DOHH2 (cell line): ENCODE measurements around the gene TIMM50.

Experiments used
- H3F3A ChIP-seq: fragments of 200-600 bp; sonication (generic), shearing (Covaris generic); 2 replicates; pipeline ENCODE4 v1.6.0; 2016; ENCODE audit warnings: antibody characterized with exemption, mild to moderate bottlenecking; ENCODE audit not compliant: control insufficient read depth, insufficient read depth
- H3K27ac ChIP-seq: fragments of 200-600 bp; sonication (generic); 2 replicates; pipeline ENCODE4 v1.5.1; 2014; ENCODE audit warnings: low read depth, mild to moderate bottlenecking, low read length, moderate library complexity
- H3K27me3 ChIP-seq: fragments of 200-600 bp; sonication (generic); 2 replicates; pipeline ENCODE4 v1.6.1; 2014; ENCODE audit warnings: mild to moderate bottlenecking, low read length, mixed read lengths; ENCODE audit not compliant: control insufficient read depth
- H3K36me3 ChIP-seq: fragments of 200-600 bp; sonication (generic); 2 replicates; pipeline ENCODE4 v1.6.1; 2014; ENCODE audit warnings: mild to moderate bottlenecking, low read length, moderate library complexity, mixed read lengths; ENCODE audit not compliant: control insufficient read depth
- H3K4me1 ChIP-seq: fragments of 200-600 bp; sonication (generic); 2 replicates; pipeline ENCODE4 v1.6.1; 2014; ENCODE audit warnings: mild to moderate bottlenecking, low read length, mixed read lengths; ENCODE audit not compliant: control insufficient read depth
- H3K4me2 ChIP-seq: fragments of 200-600 bp; sonication (generic); 2 replicates; pipeline ENCODE4 v1.6.0; 2014; ENCODE audit warnings: mild to moderate bottlenecking, low read length, moderate library complexity
- H3K4me3 ChIP-seq: fragments of 200-600 bp; sonication (generic); 2 replicates; pipeline ENCODE4 v1.5.1; 2014; ENCODE audit warnings: mild to moderate bottlenecking, low read length, mixed read lengths
- H3K79me2 ChIP-seq: fragments of 200-600 bp; sonication (generic); 2 replicates; pipeline ENCODE4 v1.6.1; 2014; ENCODE audit warnings: mild to moderate bottlenecking, low read length, mixed read lengths; ENCODE audit not compliant: control insufficient read depth
- H3K9me2 ChIP-seq: fragments of 200-600 bp; sonication (generic); replicated peaks from 2 replicates; pipeline ENCODE4 v1.6.1; 2014; ENCODE audit warnings: mild to moderate bottlenecking, low read length, mixed read lengths; ENCODE audit not compliant: control insufficient read depth
- H3K9me3 ChIP-seq: fragments of 200-600 bp; sonication (generic); 2 replicates; pipeline ENCODE4 v1.6.1; 2014; ENCODE audit warnings: antibody characterized with exemption, low read length, mixed read lengths; ENCODE audit not compliant: control insufficient read depth, insufficient read depth
- H4K20me1 ChIP-seq: fragments of 200-600 bp; sonication (generic); 2 replicates; pipeline ENCODE4 v1.6.0; 2014; ENCODE audit warnings: low read depth, mild to moderate bottlenecking, antibody characterized with exemption, low read length, moderate library complexity; ENCODE audit not compliant: control insufficient read depth, insufficient read depth
- CTCF ChIP-seq: fragments of 200-600 bp; sonication (generic); IDR thresholded peaks from one replicate; pipeline ENCODE4 v1.5.1; 2014; ENCODE audit warnings: antibody characterized with exemption, mild to moderate bottlenecking, low read depth, low read length; ENCODE audit not compliant: poor library complexity, severe bottlenecking
- EZH2phosphoT487 ChIP-seq: fragments of 200-600 bp; sonication (generic); IDR thresholded peaks from 2 replicates; pipeline ENCODE4 v1.6.1; 2017; ENCODE audit warnings: borderline replicate concordance, mild to moderate bottlenecking, antibody characterized with exemption, low read length, moderate library complexity, mixed read lengths

TIMM50 gene

DNA sequence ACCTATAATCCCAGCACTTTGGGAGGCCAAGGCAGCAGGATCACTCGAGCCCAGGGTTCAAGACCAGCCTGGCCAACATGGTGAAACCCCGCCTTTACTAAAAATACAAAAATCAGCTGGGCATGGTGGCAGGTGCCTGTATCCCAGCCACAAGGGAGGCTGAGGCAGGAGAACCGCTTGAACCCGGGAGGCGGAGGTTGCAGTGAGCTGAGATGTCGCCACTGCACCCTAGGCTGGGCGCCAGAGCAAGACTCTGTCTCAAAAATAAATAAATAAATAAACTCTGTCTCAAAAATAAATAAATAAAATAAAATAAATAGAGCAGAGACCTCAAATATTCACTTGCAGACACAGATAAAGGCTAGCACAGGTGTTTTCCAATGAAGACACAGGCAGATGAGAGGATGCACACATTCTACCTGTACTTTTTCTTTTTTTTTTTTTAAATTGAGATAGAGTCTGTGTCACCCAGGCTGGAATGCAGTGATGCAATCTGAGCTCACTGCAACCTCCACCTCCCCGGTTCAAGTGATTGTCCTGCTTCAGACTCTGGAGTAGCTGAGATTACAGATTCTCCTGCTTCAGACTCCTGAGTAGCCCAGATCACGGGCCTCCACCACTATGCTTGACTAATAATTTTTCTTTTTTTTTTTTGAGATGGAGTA, 42.2 kb upstream of the TIMM50 start:
- H3K36me3 ChIP-seq, result peaks cover 23% of the 10 kb centered on the region
- H3K9me2 ChIP-seq, result no peaks in the 10 kb centered on the region
- no peak overlapping the region for H3K27ac ChIP-seq
- H3K4me3 ChIP-seq, result no peak overlapping the region
- TF ChIP-seq EZH2phosphoT487 (no peak), CTCF (no peak)
- H3K4me2 ChIP-seq, result no peak overlapping the region
- no peaks in the 10 kb centered on the region for H3K9me3 ChIP-seq
- H3F3A ChIP-seq, result peaks cover 34% of the 10 kb centered on the region
- peaks cover 56% of the 10 kb centered on the region for H3K4me1 ChIP-seq
- H3K27me3 ChIP-seq, result no peaks in the 10 kb centered on the region
- H3K79me2 ChIP-seq, result peaks cover 32% of the 10 kb centered on the region
- H4K20me1 ChIP-seq, result peaks cover 14% of the 10 kb centered on the region

DNA sequence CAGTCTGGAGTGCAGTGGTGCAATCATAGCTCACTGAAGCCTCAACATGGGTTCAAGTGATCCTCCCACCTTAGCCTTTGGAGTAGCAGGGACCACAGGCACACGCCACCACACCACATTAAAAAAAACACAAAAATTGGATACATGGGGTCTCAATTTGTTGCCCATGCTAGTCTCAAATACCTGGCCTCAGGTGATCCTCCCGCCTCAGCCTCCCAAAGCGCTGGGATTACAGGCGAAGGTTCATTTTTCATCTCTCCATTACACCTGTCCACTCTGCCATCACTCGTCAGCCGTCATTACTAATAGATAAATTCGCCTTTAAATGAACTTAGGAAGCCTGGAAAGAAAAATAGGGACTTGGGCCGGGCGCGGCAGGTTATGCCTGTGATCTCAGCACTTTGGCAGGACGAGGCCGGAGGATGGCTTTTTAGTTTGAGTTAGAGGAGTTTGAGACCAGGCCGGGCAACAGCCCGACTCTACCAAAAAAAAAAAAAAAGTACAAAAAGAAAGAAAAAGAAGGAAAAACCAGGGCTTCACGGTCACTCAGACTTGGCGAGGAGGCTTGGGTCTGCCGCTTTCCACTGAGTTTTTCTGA, 35.9 kb upstream of the TIMM50 start:
- Histone ChIP-seq H3K79me2 (peaks cover 56% of the 10 kb centered on the region), H3K4me3 (peak overlapping the region; percentile 100), H3K4me2 (peak overlapping the region; percentile 77), H3K27ac (peak overlapping the region; percentile 86), H3F3A (peaks cover 12% of the 10 kb centered on the region), H4K20me1 (0 out of 2 replicates have a peak, but pooled peaks cover 3% of the 10 kb centered on the region), H3K9me2 (no peaks in the 10 kb centered on the region), H3K4me1 (peaks cover 61% of the 10 kb centered on the region), H3K9me3 (no peaks in the 10 kb centered on the region), H3K36me3 (peaks cover 44% of the 10 kb centered on the region), H3K27me3 (no peaks in the 10 kb centered on the region)
- TF ChIP-seq EZH2phosphoT487 (no peak), CTCF (no peak)

- H3K4me2 ChIP-seq, result peak within 1 kb of the TSS; percentile 77
- H3K9me3 ChIP-seq, result no peaks in the 10 kb centered on the region
- peaks cover 51% of the 10 kb centered on the region for H3K36me3 ChIP-seq
- peak within 1 kb of the TSS; percentile 100 for H3K4me3 ChIP-seq
- no peaks in the 10 kb centered on the region for H3K27me3 ChIP-seq
- peaks cover 9% of the 10 kb centered on the region for H3F3A ChIP-seq
- peaks cover 64% of the 10 kb centered on the region for H3K79me2 ChIP-seq
- no peaks in the 10 kb centered on the region for H3K9me2 ChIP-seq
- H3K27ac ChIP-seq, result peak within 1 kb of the TSS; percentile 86
- H4K20me1 ChIP-seq, result 0 out of 2 replicates have a peak, but pooled peaks cover 4% of the 10 kb centered on the region
- H3K4me1 ChIP-seq, result peaks cover 61% of the 10 kb centered on the region
- no peak for TF ChIP-seq EZH2phosphoT487
- TF ChIP-seq CTCF, result no peak
These were observed 35.2 kb upstream of the TIMM50 start, which contains the start of gene SUPT5H for GRCh38 chr19:39445196-39446111. Gene SUPT5H, plus strand, starts transcription at chr19:39445582. Its CDS starts 309 bp downstream, at chr19:39445891.
